Upper lobe of left lung (tissue), 4 donors: ENCODE measurements around the gene UCHL5.

Experiments
- POLR2A ChIP-seq, 4 donors: fragments of 450-650 bp; IDR thresholded peaks; one replicate each; pipeline ENCODE4 v1.5.1; 2016 to 2017; ENCODE audit warnings: antibody characterized with exemption in 4 of 4, mild to moderate bottlenecking in 2 of 4
- TF ChIP-seq, protein P1 (sequence below), 6 experiments: fragments of 450-650 bp in 4 of 6; fragments of 200-600 bp in 2 of 6; sonication (generic) in 2 of 6; IDR thresholded peaks; one replicate each; pipeline ENCODE4 v1.5.1; 2016 to 2019; ENCODE audit warnings: antibody characterized with exemption in 6 of 6

DNA sequence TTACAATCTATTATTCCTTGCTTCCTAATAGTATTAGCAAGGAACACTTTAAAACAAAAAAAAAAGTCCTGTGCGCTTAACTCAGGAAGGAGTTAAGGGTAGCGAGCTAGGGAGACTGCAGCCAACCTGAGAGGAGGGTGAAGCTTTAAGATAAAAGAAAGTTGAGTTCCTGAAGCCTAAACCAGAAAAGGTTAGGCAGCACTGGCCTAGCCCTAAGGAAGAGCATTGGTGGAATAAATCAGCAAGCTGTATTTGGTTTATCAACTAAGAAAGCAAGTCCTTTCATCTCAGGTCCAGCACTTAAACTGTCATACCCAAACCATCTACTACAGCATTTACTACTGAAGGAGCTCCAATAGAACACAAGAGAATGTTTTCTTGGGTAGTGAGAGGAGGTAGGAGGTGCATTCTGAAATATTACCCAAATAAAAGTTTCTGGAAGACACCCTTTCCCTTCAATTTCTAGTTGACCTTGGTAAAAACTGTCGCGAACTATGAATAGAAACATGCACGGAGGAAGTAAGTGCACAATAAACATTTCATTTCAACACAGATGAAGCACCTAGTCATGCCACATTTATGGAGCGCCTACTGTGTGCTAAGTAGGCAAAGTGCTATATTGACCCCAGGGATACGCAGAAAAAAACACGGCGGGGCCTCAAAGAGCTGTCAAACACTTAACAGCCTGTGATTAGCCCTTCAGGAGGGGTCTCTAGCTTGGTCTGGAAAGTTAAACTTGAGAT, 44.8 kb upstream of the UCHL5 start:
- TF ChIP-seq, protein P1, sequence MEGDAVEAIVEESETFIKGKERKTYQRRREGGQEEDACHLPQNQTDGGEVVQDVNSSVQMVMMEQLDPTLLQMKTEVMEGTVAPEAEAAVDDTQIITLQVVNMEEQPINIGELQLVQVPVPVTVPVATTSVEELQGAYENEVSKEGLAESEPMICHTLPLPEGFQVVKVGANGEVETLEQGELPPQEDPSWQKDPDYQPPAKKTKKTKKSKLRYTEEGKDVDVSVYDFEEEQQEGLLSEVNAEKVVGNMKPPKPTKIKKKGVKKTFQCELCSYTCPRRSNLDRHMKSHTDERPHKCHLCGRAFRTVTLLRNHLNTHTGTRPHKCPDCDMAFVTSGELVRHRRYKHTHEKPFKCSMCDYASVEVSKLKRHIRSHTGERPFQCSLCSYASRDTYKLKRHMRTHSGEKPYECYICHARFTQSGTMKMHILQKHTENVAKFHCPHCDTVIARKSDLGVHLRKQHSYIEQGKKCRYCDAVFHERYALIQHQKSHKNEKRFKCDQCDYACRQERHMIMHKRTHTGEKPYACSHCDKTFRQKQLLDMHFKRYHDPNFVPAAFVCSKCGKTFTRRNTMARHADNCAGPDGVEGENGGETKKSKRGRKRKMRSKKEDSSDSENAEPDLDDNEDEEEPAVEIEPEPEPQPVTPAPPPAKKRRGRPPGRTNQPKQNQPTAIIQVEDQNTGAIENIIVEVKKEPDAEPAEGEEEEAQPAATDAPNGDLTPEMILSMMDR (IDR thresholded peaks at IDR 0.05), result no peak
- no peak for TF ChIP-seq POLR2A (IDR thresholded peaks at IDR 0.05)
